GM19452 (cell line): ENCODE data around the gene SNX13.

ENCODE experiments used
- ATAC-seq: cut with Tn5 transposase; IDR thresholded peaks from one replicate; pipeline ENCODE4 v1.9.1; 2021; ENCODE audit not compliant: unreplicated experiment

The SNX13 gene, protein sequence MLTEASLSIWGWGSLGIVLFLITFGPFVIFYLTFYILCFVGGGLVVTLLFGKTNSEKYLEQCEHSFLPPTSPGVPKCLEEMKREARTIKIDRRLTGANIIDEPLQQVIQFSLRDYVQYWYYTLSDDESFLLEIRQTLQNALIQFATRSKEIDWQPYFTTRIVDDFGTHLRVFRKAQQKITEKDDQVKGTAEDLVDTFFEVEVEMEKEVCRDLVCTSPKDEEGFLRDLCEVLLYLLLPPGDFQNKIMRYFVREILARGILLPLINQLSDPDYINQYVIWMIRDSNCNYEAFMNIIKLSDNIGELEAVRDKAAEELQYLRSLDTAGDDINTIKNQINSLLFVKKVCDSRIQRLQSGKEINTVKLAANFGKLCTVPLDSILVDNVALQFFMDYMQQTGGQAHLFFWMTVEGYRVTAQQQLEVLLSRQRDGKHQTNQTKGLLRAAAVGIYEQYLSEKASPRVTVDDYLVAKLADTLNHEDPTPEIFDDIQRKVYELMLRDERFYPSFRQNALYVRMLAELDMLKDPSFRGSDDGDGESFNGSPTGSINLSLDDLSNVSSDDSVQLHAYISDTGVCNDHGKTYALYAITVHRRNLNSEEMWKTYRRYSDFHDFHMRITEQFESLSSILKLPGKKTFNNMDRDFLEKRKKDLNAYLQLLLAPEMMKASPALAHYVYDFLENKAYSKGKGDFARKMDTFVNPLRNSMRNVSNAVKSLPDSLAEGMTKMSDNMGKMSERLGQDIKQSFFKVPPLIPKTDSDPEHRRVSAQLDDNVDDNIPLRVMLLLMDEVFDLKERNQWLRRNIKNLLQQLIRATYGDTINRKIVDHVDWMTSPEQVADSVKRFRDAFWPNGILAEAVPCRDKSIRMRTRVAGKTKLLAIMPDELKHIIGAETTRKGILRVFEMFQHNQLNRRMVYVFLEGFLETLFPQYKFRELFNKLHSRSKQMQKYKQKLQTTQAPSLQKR

DNA sequence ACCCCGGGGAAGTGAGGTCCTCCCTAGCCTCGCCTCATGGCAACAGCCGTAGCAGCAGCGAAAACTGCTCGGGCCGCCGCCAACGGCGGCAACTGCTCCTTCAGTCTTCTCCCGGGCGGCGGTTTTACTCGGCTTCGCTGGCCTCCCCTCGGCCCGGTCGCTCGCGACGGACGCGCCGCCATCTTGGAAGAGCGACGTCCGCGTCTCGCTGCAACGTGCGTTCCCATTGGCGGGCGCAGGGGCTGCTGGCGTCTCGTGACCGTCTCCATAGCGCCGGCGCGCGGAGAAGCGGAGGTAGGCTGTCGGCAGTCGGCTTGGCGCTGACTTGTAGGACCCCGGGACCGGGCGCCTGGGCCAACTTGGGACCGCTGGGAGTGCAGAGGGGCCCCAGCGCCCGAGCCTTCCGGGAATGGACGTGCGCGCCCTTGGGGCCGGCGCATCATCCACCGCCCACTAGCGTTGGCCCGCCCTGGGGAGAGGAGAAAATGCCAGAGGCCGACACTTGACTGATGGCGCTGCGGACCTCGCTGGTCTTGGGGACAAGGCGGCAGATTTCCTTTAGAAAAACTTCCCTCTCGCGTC is at the start of gene SNX13:
Gene SNX13 (minus strand): TSS at position 193 of the 582 bp plus-strand sequence. CDS start 199 bp downstream, outside the sequence.
- ATAC-seq, result peak; percentile 90

DNA sequence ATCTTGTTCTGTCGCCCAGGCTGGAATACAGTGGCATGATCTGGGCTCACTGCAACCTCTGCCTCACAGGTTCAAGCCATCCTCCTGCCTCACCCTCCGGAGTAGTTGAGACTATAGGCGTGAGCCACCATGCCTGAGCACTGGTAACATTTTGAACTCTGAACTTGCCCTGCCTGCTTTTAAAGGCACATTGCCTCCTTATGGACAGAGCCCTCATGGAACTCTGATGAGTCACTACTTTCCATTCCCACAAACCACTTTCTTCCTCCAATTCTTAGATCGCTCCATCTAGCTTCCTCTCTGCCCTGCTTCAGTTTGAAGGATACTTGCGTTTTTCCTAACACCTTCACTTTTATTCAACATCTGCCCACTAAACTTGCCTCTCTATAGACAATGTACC is 49.3 kb upstream of the SNX13 start:
- no peak for ATAC-seq

DNA sequence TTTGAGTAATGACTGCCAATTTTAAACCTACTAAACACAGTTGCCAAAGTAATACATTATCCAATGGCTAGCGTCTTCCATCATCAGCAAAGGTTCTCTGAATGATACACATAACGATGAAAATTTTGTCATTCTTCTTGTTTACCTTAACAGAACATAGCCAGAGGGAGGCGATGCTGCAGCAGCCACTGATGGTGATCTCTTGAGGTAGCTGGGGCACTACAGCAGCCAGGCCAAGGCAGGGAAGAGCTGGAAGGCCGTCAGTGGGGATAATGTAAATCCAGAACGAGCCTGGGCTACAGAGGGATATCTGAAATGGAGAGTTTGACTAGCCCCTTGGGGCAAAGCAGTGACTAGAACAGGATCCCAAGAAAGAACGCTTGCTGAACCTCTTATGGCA is 48.6 kb upstream of the SNX13 start:
- ATAC-seq, result no peak

DNA sequence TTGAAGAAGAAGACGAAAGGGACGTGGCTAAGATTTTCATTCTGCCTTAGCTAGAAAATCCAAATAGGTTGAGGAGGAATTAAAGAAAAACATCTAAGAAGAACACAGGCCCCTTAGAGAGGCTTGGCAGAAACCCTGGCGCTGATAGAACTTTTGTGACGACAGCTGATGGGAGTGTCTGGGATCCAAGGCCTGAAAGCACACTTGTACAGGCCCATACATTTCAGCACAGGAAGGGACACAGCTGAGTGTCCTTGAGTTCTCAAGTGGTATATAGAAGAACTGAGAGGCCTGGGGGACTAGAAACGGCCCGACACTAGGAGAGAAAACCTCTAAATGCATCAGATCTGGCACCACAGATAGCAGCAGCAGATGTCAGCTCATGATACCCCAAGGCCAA is 47.8 kb upstream of the SNX13 start:
- no peak for ATAC-seq

DNA sequence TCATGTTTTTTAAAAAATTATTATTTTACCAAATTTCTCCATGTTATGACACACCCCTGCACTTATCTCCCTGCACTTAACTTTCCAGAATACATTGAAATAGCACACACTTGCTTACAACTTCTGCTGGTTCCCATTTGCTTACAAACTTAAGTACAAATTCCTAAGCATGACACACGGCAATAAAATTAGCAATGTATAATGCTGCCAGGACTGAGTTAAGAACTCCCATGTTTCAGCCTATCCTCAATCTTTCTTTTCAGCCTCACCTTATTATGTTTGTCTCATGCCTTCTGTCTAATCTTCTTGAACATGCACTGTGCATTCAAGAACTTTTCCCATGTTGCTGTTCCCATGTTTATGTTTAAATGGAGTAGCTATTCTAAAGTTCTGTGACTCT is 46.6 kb upstream of the SNX13 start:
- ATAC-seq, result no peak

DNA sequence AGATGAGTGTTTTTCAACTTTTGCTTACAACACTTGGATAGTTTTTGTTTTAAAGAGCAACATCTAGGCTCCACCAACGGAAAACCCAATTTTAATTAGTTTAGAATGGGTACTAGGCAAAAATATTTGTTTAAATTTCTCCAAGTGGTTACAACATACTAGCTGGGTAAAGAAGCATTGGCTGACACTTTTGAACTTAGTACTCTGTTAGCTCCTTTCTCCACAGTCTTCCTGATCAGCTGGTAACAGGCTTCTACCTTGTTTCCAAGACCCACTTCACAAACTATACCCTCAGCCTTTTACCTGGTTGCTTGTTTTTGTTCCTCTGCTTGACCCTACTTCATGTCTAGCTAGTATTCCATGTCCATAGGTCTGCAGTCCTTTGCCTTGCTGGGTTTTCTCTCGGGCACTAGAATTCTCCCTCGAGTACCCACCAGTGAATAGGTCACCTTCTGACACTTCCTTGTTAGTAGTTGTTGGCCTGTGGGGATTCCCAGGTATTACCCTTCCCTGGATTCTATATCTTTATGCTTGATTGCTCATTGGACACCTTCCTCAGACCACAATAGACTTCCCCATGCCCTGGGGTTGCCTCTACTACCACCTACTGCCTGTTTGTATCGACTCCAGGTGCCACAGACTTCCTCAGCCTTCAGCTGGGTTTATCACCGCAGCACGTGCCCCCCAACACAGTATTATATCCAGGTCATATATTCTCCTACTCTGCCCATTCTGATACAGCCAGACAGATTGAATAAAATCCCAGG is 45.4 kb upstream of the SNX13 start:
- ATAC-seq, result no peak

DNA sequence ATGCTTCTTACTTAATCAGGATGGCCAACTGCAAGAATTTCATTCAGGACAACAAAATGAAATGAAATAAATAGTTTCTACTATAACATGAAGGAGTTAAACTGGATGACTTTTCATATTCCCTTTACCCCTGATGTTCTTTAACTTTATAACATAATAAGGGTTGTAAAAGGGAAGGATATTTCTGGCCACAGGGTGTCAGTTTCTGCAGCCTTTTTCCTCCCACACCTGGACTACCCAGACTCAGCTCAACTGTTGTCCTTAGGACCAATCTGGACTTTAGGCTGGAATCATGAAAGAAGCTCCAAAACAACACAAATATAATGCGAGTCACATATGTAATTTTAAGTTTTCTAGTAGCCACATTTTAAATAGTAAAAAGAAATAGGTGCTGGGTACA is 44.0 kb upstream of the SNX13 start:
- ATAC-seq, result no peak

DNA sequence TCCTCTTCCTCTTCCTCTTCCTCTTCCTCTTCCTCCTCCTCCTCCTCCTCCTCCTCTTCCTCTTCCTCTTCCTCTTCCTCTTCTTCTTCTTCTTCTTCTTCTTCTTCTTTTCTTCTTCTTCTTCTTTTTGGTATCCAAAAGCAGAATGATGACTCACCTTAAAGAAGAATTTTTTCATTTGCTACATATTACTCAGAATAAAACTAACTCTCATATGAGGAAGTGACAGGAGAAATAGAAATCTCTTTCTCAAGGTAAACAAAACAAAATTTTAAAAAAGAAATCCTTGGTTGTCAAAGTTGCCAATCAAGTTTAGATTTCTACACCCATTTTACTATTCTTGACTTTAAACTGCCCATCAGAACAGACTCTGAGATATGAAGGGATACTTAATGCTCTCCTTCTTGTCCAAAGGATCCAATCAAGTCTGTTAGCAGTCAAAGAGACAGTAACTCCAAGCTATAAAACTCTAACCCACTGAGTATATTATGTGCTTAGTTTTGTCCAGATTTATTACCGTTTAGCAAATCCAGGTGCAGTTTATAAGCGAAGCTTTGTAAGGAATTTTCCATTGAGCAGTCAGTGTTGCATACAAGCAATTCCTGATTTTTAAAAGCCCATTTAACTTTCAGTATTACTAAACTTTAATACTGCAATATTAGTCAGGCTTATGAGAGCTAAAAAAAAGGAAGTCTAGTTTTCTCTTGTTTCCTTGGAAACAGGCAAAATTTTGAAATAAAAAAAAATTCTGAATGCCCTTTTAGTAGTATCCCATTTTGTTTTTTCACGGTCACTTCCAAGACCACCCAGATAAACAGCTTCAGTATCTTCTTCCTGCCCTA is 43.1 kb upstream of the SNX13 start:
- ATAC-seq, result no peak

DNA sequence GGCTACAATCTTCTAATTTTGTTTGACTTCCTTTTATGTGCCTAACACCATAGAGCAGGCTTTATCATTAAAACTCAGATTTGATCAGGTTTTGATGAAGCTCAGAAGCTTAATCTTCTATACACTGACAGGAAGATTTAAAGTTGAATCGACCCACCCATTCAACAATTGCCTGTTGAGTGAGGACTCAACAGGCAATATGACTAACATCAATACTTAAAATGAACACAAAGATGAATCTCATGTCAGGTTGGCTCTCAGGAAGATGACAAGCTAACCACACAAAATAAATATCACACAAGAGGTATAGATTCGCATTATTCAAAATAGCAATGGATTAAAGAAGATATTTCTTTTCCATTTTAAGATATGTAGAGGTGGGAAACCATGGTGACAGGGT is 36.7 kb upstream of the SNX13 start:
- ATAC-seq, result no peak

DNA sequence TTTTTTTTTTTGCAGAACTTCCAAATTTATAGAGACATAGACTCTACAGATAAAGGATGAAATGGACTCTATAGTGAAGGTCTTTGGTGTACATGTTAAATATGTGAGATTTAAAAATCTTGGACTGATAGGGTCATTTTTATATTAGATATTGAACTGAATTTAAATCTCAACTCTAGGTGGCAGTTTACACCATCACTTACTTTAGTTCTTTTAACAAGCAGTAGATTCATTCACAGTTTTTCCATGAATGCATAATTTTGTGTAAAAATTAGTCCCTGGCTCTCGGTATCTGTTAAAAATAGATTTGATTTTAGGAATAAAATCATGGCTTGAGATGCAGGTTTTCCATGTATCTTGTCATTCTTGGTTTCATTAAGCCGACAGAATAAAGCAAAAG is 31.1 kb upstream of the SNX13 start:
- no peak for ATAC-seq

DNA sequence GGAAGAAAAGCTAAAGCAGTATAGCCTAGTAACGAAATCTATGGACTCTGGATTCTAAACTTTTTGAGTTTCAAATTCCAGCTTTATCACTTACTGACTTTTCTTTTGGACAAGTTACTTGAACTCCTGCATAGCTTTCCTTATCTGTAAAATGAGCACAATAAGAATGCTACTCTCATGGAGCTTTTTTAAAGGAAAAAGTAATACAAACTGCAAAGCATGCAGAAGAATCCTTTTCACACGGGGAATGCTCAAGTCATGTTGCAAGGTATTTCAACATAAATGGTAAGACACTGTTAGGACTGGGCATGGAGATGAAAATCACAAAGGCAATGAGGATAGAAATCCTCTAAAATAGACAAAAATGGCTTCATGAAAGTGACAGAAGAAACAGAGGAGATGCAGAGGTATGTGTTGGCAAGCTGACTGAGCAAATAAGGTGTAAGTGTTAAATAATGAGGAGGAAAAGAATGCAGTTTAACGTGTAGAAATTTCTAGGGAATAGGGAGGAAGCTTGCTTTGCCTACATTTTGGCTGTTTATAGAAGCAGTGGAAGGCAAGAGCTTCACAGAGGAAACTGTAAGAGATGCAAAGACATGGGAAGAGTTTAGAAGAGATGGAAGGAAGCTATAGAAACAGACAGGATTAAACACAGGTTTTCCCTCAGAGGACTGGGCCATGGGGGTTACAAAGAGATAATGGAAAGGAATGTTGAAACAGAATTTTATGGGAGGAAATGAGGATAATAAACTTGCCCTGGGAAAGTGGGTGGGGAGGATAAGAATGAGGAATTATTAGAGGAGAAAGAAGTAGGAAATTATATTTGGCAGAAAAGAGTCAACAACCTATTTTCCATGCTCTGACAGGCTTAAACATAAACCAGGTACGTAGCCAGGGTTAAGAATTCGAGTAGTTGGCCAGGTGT is 28.8 kb upstream of the SNX13 start:
- ATAC-seq, result no peak

DNA sequence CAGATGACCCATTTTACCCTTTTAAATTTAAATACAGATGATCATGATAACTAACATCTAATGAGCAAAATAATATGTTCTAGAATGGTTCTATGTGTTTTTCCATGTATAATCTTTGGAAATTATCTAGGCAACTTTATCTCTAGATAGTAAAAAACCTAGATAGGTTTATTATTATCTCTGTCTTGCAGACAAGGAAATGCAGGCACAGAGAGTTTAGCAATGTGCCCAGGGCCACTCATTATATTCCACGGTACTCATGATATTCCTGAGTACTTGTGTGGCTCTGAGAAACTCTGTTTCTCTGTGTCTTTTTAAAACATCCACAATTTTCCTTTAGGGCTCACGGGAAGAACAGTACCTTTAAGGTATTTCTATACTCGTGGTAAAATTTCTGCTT is 26.4 kb upstream of the SNX13 start:
- ATAC-seq, result no peak

DNA sequence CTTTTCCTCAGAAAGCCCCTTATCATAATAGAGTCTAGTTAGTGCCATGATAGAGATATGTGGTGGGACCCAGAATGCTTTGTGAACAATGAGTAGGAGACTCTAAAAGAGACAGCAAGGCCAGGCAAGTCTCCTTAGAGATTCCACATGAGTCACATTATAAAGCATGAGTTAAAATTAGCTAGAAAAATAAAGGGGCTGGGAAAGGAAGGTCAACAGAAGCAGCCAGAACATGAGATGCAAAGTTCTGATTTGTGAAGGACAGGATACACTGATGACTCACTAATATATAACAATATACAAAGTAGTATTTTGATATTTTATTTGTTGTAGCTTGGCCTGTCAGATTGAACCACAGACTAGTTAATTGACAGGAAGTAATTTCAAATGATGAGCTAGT is 25.3 kb upstream of the SNX13 start:
- ATAC-seq, result no peak

DNA sequence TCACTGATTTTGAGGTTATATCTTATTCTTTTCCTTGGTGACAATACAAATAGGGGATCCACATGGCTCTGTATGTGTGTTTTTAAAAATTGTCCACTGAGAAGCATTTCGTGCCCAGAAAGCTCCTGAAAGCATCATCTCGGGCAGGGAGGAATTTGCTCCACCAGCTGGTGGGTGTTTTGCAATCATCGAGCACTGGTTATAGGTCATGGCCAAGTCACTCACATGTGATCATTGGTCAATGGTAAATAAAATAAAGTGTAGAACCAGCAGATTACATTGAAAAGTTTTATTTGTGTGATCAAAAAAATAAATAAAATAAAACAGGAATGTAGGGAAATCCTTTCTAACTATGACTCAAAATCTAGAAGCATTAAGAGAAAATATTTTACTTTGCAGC is 23.0 kb upstream of the SNX13 start:
- no peak for ATAC-seq

DNA sequence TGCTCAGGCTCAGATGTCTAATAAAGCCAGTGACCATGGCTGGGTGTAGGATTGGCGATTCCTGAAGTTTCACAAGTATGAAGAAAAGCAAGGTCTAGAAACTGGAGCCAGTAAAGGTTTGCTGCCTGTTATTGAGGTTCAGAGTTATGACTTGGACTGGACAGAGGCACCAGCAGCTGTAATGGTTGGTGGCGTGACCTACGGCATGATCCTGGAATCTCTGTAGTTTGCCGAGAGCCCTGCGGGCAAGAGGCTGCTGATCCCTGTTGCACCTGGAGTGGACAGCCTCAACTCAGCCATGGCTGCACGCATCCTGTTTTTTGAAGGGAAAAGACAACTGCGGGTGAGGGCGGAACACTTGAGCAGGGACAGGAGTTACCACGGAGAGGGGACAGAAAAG is 22.4 kb upstream of the SNX13 start:
- no peak for ATAC-seq

DNA sequence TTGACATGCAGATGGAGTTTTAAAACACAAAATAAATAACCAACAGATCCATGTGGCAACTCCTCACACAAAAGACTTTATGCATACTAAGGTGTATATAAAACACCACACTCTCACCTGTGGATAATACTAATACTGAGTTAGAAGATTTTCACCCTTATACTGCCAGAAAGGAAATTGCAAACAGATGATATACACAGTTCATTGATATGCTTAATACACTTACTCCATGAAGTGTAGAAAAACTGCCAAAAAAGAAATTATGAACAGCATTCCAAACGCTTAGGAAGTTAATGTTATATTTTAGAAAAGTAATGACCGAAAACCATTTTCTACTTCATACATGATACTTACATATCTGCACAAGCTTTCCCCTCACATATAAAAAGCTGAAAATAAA is 17.6 kb upstream of the SNX13 start:
- ATAC-seq, result no peak

DNA sequence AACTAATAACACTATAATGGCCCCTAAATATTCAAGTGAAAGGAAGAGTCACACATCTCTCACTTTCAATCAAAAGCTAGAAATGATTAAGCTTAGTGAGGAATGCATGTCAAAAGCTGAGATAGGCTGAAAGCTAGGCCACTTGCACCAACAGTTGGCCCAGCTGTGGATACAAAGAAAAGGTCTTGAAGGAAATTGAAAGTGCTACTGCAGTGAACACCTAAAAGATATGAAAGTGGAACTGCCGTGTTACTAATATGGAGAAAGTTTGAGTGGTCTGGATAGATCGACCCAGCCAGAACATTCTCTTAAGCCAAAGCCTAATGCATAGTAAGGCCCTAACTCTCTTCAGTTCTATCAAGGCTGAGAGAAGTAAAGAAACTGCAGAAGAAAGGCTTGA is 12.1 kb upstream of the SNX13 start:
- peak; percentile 100 for ATAC-seq

DNA sequence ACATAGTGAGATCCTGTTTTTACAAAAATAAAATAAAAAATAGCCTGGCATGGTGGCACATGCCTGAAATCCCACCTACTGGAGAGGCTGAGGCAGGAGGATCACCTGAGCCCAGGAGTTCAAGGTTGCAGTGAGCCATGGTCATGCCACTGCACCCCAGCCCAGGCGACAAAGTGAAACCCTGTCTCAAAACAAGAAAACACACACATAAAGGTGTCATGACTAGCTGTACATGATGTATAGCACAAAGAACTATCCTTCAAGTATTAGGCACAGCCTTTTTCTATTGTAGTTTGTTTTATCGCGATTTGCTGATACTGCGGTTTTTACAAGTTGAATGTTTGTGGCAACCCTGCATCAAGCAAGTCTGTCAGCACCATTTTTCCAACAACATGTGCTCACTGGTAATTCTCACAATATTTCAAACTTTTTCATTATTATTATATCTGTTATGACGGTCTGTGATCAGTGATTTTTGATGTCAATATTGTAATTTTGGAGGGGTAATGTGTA is 11.5 kb upstream of the SNX13 start:
- ATAC-seq, result no peak
